ENCODE results near the gene CRYGN. TPM values are rescaled to one million over a fixed set of nuclear protein-coding genes. Genes with fewer than 3 reads are reported as not detected.

The CRYGN gene
- total and polyA plus RNA-seq, 2 of the 13 experiments (the other 11 are each of a cell fraction or from before 2014, with no cell fraction given): 0.11 TPM; not detected in 1

DNA sequence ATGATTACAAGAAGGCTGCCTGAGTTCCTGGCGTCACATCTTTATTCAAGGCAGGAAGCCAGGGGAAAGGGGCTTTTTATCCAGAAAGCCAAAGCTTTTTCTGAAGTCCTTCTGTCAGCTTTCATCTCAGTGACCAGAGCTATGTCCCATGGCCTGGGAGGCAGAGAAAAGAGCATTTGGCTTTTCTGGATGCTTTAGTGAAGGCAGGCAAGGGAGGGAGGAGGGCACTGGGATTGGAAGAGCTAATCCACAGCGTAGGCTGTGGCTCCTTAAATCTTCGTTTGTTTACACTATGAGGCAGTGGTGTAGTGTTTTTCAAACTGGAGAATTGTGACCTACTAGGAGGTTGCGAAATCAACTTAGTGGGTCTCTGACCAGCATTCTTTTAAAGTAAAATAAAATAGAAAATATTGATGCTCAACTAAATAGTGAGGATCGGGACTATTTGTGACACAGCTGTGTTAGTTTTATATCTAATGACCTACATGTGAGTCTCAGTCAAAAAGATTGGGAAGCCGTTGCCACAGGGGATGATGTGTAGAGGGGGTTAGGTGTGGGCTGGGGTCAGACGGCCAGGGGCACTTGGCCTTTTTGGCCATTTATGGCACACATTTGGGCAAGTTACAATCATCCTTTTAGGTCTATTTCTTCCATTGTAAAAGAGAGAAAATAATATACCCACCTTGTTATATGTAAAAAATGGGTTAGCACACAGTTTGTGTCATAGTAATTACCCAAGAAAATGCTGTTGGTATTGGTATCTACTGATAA is 14.1 kb downstream of the CRYGN start:
- no peaks in the 10 kb centered on the region for H3K4me1 ChIP-seq (ENCODE audit: insufficient read depth, low read length)
- no peak overlapping the region for H3K27ac ChIP-seq (ENCODE audit: extremely low read length, insufficient read depth, low read length)
- H3K9me3 ChIP-seq (ENCODE audit: low read length): no peaks in the 10 kb centered on the region
- no TSS peak for BruUV-seq (replicated peaks)
- intact Hi-C loops (cut with micrococcal nuclease; ENCODE audit: unreplicated experiment): no loop called here
- no peak overlapping the region for H3K9ac ChIP-seq (ENCODE audit: insufficient read depth, low read depth, low read length)
- no peak overlapping the region for H3K4me2 ChIP-seq (ENCODE audit: low read depth, low read length)
- H4K20me1 ChIP-seq (ENCODE audit: insufficient read depth, low read length): peaks cover 2% of the 10 kb centered on the region; the same call in 1 of the 2 replicates
- H3K27me3 ChIP-seq (ENCODE audit: control insufficient read depth in 1 of 2, insufficient read depth in 2 of 2, low read length in 2 of 2): peaks cover 7 to 40% of the 10 kb centered on the region in 2 experiments
- no peak overlapping the region for H2AFZ ChIP-seq (ENCODE audit: low read length)
- ChIA-PET POLR2A (no interaction called here), CTCF (ENCODE audit: low intra/inter-chr PET ratio, low total read pairs) (no interaction called here)
- 15% methylated on average over 7 of the region's 7 CpGs for WGBS (ENCODE audit: low lambda C conversion rate)
- in situ Hi-C loops (cut with HindIII; ENCODE audit: extremely low pct_ligation_motif_present, low pct_unique_long_range_greater_than_20kb): no loop called here
- FAIRE-seq: no peak
- ATAC-seq: no peak
- H3K4me3 ChIP-seq (replicated peaks in 1 of 3; ENCODE audit: insufficient read depth in 1 of 3, low read depth in 2 of 3, low read length in 3 of 3): no peak overlapping the region
- TF ChIP-seq RAD51 (IDR thresholded peaks at IDR 0.05; ENCODE audit: borderline replicate concordance) (no peak), ZNF713 (CRISPR knock-in tag; IDR thresholded peaks at IDR 0.05) (no peak), ZNF546 (CRISPR knock-in tag; conservative IDR thresholded peaks at IDR 0.05) (no peak), CEBPG (CRISPR knock-in tag; IDR thresholded peaks at IDR 0.05) (peak; percentile 51; the same call in 1 of the 2 replicates), ZNF563 (CRISPR knock-in tag; IDR thresholded peaks at IDR 0.05) (no peak), RNF2 (conservative IDR thresholded peaks at IDR 0.05; ENCODE audit: low read depth) (no peak), CEBPB (IDR thresholded peaks at IDR 0.05; ENCODE audit: borderline replicate concordance, low read depth, low read length) (peak; percentile 79)
- DNase-seq (ENCODE audit: low spot score): no peak
- no peaks in the 10 kb centered on the region for H3K79me2 ChIP-seq (ENCODE audit: insufficient read depth, low read length)
- H3K36me3 ChIP-seq (replicated peaks in 1 of 2; ENCODE audit: control insufficient read depth in 1 of 2, insufficient read depth in 2 of 2, low read length in 2 of 2): no peaks in the 10 kb centered on the region

DNA sequence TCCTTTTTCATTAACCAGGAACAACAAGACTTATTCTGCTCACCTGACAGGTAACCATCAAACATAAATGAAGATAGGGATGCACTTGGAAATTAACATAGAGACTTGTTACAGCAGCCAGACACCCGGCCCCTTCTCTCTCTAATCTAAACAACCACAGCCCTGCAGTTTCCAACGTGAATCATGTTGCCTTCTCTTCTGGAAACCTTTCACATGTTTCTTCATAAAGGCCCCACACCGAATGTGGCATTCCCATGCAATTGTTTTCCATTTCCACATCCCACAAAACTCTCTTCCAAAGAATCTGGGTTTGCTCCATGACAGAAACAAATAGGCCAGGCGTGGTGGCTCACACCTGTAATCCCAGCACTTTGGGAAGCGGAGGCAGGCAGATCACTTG is 15.1 kb downstream of the CRYGN start:
- H4K20me1 ChIP-seq (ENCODE audit: insufficient read depth, low read length): peaks cover 2% of the 10 kb centered on the region; the same call in 1 of the 2 replicates
- in situ Hi-C loops (cut with HindIII; ENCODE audit: extremely low pct_ligation_motif_present, low pct_unique_long_range_greater_than_20kb): no loop called here
- ChIA-PET POLR2A (no interaction called here), CTCF (ENCODE audit: low intra/inter-chr PET ratio, low total read pairs) (no interaction called here)
- no peaks in the 10 kb centered on the region for H3K36me3 ChIP-seq (replicated peaks in 1 of 2; ENCODE audit: control insufficient read depth in 1 of 2, insufficient read depth in 2 of 2, low read length in 2 of 2)
- H3K27me3 ChIP-seq (ENCODE audit: control insufficient read depth in 1 of 2, insufficient read depth in 2 of 2, low read length in 2 of 2): peaks cover 7 to 35% of the 10 kb centered on the region in 2 experiments
- no peak overlapping the region for H3K27ac ChIP-seq (ENCODE audit: extremely low read length, insufficient read depth, low read length)
- no TSS peak for BruUV-seq (replicated peaks)
- no peak overlapping the region for H3K4me3 ChIP-seq (replicated peaks in 1 of 3; ENCODE audit: insufficient read depth in 1 of 3, low read depth in 2 of 3, low read length in 3 of 3)
- H3K9me3 ChIP-seq (ENCODE audit: low read length): no peaks in the 10 kb centered on the region; the same call in 1 of the 2 replicates
- 9% methylated on average over 5 of the region's 5 CpGs for WGBS (ENCODE audit: low lambda C conversion rate)
- no peak overlapping the region for H3K9ac ChIP-seq (ENCODE audit: insufficient read depth, low read depth, low read length)
- intact Hi-C loops (cut with micrococcal nuclease; ENCODE audit: unreplicated experiment): no loop called here
- no peak for FAIRE-seq
- H2AFZ ChIP-seq (ENCODE audit: low read length): no peak overlapping the region
- no peak for ATAC-seq
- no peak for DNase-seq (ENCODE audit: low spot score)
- no peaks in the 10 kb centered on the region for H3K4me1 ChIP-seq (ENCODE audit: insufficient read depth, low read length)
- H3K4me2 ChIP-seq (ENCODE audit: low read depth, low read length): no peak overlapping the region
- no peaks in the 10 kb centered on the region for H3K79me2 ChIP-seq (ENCODE audit: insufficient read depth, low read length)
- TF ChIP-seq MTF1 (CRISPR knock-in tag; IDR thresholded peaks at IDR 0.05): no peak
- TF ChIP-seq, protein P1, sequence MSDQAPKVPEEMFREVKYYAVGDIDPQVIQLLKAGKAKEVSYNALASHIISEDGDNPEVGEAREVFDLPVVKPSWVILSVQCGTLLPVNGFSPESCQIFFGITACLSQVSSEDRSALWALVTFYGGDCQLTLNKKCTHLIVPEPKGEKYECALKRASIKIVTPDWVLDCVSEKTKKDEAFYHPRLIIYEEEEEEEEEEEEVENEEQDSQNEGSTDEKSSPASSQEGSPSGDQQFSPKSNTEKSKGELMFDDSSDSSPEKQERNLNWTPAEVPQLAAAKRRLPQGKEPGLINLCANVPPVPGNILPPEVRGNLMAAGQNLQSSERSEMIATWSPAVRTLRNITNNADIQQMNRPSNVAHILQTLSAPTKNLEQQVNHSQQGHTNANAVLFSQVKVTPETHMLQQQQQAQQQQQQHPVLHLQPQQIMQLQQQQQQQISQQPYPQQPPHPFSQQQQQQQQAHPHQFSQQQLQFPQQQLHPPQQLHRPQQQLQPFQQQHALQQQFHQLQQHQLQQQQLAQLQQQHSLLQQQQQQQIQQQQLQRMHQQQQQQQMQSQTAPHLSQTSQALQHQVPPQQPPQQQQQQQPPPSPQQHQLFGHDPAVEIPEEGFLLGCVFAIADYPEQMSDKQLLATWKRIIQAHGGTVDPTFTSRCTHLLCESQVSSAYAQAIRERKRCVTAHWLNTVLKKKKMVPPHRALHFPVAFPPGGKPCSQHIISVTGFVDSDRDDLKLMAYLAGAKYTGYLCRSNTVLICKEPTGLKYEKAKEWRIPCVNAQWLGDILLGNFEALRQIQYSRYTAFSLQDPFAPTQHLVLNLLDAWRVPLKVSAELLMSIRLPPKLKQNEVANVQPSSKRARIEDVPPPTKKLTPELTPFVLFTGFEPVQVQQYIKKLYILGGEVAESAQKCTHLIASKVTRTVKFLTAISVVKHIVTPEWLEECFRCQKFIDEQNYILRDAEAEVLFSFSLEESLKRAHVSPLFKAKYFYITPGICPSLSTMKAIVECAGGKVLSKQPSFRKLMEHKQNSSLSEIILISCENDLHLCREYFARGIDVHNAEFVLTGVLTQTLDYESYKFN (CRISPR knock-in tag; conservative IDR thresholded peaks at IDR 0.05): no peak
- no peak for TF ChIP-seq ZNF292 (CRISPR knock-in tag; IDR thresholded peaks at IDR 0.05; ENCODE audit: borderline replicate concordance, low read depth)
- no peak for TF ChIP-seq ZNF354B (CRISPR knock-in tag; IDR thresholded peaks at IDR 0.05)
- no peak for TF ChIP-seq DNMT3B (CRISPR knock-in tag; conservative IDR thresholded peaks at IDR 0.05)
